ENCODE data around the gene CDON.

DNA sequence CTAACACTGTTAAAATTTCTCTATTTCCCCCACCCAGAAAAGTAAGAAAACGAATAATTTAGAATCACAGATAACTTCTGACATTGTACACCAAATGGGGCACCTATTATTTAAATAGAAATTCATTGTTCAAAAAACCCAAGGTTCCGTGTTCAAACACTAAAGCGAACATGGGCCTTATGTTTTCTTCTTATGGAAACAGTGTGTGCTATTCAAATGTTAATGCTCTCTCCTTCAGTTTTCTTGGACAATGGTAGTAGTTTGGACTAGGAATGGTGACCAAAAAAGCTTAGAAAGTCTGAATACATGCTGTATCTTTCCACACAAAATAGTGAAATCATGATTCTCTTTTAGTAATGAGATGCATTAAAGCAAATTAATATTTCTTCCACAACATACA lies 83.2 kb downstream of the CDON start:
- TF ChIP-seq, protein P1, sequence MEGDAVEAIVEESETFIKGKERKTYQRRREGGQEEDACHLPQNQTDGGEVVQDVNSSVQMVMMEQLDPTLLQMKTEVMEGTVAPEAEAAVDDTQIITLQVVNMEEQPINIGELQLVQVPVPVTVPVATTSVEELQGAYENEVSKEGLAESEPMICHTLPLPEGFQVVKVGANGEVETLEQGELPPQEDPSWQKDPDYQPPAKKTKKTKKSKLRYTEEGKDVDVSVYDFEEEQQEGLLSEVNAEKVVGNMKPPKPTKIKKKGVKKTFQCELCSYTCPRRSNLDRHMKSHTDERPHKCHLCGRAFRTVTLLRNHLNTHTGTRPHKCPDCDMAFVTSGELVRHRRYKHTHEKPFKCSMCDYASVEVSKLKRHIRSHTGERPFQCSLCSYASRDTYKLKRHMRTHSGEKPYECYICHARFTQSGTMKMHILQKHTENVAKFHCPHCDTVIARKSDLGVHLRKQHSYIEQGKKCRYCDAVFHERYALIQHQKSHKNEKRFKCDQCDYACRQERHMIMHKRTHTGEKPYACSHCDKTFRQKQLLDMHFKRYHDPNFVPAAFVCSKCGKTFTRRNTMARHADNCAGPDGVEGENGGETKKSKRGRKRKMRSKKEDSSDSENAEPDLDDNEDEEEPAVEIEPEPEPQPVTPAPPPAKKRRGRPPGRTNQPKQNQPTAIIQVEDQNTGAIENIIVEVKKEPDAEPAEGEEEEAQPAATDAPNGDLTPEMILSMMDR (IDR thresholded peaks at IDR 0.05) = no peak
- no peak for TF ChIP-seq EP300 (IDR thresholded peaks at IDR 0.05)
- no peak for TF ChIP-seq POLR2A (IDR thresholded peaks at IDR 0.05)
- TF ChIP-seq POLR2AphosphoS5 (IDR thresholded peaks at IDR 0.05) = no peak
